K562 (cell line): ENCODE measurements around the gene SHH. TPM values are rescaled to one million over a fixed set of nuclear protein-coding genes. Genes with fewer than 3 reads are reported as not detected.
"Not testable (repeated sequence)": the region's sequence is repeated elsewhere in the genome, so short reads cannot be mapped to it uniquely, and the experiment has no call there.

Experiments used
- ATAC-seq: fragments of 200-7000 bp; cut with Tn5 transposase; 3 replicates; pipeline ENCODE4 v1.9.1; 2020; ENCODE audit warnings: moderate library complexity
- BruUV-seq: library from RNA; stranded (reverse); fragments of 400-500 nt; replicated peaks from 2 replicates; lab custom pipeline; 2021; lab: Mats Ljungman, UMichigan
- CTCF ChIA-PET: fragments of 300-600 bp; formaldehyde crosslinking; extraction: SDS; loops from one replicate; lab custom pipeline; 2021; ENCODE audit warnings: low intra/inter-chr PET ratio; lab: Yijun Ruan, JAX
- POLR2A ChIA-PET: fragments of 300-600, 350-650 bp; sonication (Branson Sonifier 250); formaldehyde crosslinking; extraction: SDS; loops from one replicate; lab custom pipeline; 2021; ENCODE audit warnings: antibody characterized with exemption, inconsistent platforms; lab: Yijun Ruan, JAX
- DNase-seq, 4 experiments: peaks; one replicate each; pipeline versions ENCODE4 v3.0.0 to v3.0.0-alpha.2; 2011 to 2018; ENCODE audit warnings: low spot score in 3 of 4, mixed read lengths in 3 of 4; ENCODE audit errors: extremely low read depth in 1 of 4
- FAIRE-seq: peaks from 2 replicates; lab custom pipeline; 2011; peaks lifted over from hg19 to GRCh38; lab: Jason Lieb, UNC
- H2AFZ ChIP-seq: 2 replicates; pipeline ENCODE4 v1.6.0; 2011; ENCODE audit warnings: low read depth, low read length, control low read depth, inconsistent platforms
- H3K27ac ChIP-seq: fragments of 200-600 bp; 3 replicates; pipeline ENCODE4 v1.8.0; 2011; ENCODE audit warnings: low read depth, mild to moderate bottlenecking, control low read depth, inconsistent platforms, low read length, moderate library complexity, mixed read lengths; ENCODE audit errors: extremely low read depth
- H3K27me3 ChIP-seq, 2 experiments: fragments of 300-600 bp in 1 of 2; 2 replicates in 1 of 2; 3 replicates in 1 of 2; pipeline versions ENCODE4 v1.6.0 to v1.8.0; 2011; ENCODE audit warnings: inconsistent platforms in 2 of 2, low read length in 2 of 2, mild to moderate bottlenecking in 1 of 2, mixed read lengths in 1 of 2, moderate library complexity in 1 of 2; ENCODE audit not compliant: control insufficient read depth in 2 of 2, insufficient read depth in 2 of 2
- H3K36me3 ChIP-seq: fragments of 300-600 bp; 3 replicates; pipeline ENCODE4 v1.8.0; 2011; ENCODE audit warnings: mild to moderate bottlenecking, low read length, inconsistent platforms; ENCODE audit not compliant: control insufficient read depth, insufficient read depth
- H3K4me1 ChIP-seq, 2 experiments: fragments of 200-600 bp in 1 of 2; replicated peaks in 1 of 2; 2 replicates in 1 of 2; 3 replicates in 1 of 2; pipeline versions ENCODE4 v1.5.1 to v1.8.0; 2011; ENCODE audit warnings: inconsistent platforms in 2 of 2, low read length in 2 of 2, mild to moderate bottlenecking in 1 of 2, mixed read lengths in 1 of 2, moderate library complexity in 1 of 2; ENCODE audit not compliant: control insufficient read depth in 2 of 2, insufficient read depth in 2 of 2
- H3K4me2 ChIP-seq: 2 replicates; pipeline ENCODE4 v1.6.1; 2011; ENCODE audit warnings: low read length, control low read depth, inconsistent platforms, mixed read lengths; ENCODE audit not compliant: insufficient read depth
- H3K4me3 ChIP-seq: fragments of 200-600 bp; sonication (generic), shearing (Covaris generic); 2 replicates; pipeline ENCODE4 v1.5.1; 2016; ENCODE audit warnings: control low read depth, inconsistent platforms
- H3K79me2 ChIP-seq: fragments of 200-600 bp; 3 replicates; pipeline ENCODE4 v1.8.0; 2011; ENCODE audit warnings: low read length, inconsistent platforms; ENCODE audit not compliant: control insufficient read depth, insufficient read depth
- H3K9ac ChIP-seq, 2 experiments: 2 replicates each; pipeline versions ENCODE4 v1.6.0 to v1.6.1; 2011; ENCODE audit warnings: low read depth in 2 of 2, low read length in 2 of 2, control low read depth in 1 of 2, inconsistent platforms in 1 of 2, mild to moderate bottlenecking in 1 of 2, mixed read lengths in 1 of 2; ENCODE audit not compliant: insufficient read depth in 1 of 2
- H3K9me1 ChIP-seq: one replicate; pipeline ENCODE4 v1.6.0; 2011; ENCODE audit warnings: inconsistent platforms, mild to moderate bottlenecking, low read length, moderate library complexity; ENCODE audit not compliant: control insufficient read depth, insufficient read depth
- H3K9me3 ChIP-seq: replicated peaks from 2 replicates; pipeline ENCODE4 v1.5.1; 2011; ENCODE audit warnings: low read depth, low read length, inconsistent platforms; ENCODE audit not compliant: control insufficient read depth, insufficient read depth
- H4K20me1 ChIP-seq: replicated peaks from 2 replicates; pipeline ENCODE4 v1.6.1; 2011; ENCODE audit warnings: low read length, inconsistent platforms, mixed read lengths; ENCODE audit not compliant: control insufficient read depth, insufficient read depth
- DNMT1 ChIP-seq: fragments of 450-650 bp; IDR thresholded peaks from 2 replicates; pipeline ENCODE4 v1.6.1; 2016; ENCODE audit warnings: antibody characterized with exemption, mild to moderate bottlenecking
- MBD2 ChIP-seq: sonication (generic); IDR thresholded peaks from 2 replicates; pipeline ENCODE4 v1.6.1; 2016; ENCODE audit warnings: low read depth, borderline replicate concordance
- NCOR1 ChIP-seq: fragments of 450-650 bp; IDR thresholded peaks from 2 replicates; pipeline ENCODE4 v1.6.1; 2016; ENCODE audit warnings: mild to moderate bottlenecking, moderate library complexity
- SIX5 ChIP-seq, 2 experiments: IDR thresholded peaks; 2 replicates each; pipeline ENCODE4 v1.6.1; 2011; ENCODE audit warnings: low read length in 2 of 2, borderline replicate concordance in 1 of 2, low read depth in 1 of 2, mild to moderate bottlenecking in 1 of 2, moderate library complexity in 1 of 2; ENCODE audit not compliant: insufficient read depth in 1 of 2
- SP1 ChIP-seq: sonication (generic); formaldehyde crosslinking; IDR thresholded peaks from 2 replicates; pipeline ENCODE4 v1.8.1; 2022; ENCODE audit warnings: mild to moderate bottlenecking, missing genetic modification reagents
- ZNF175 ChIP-seq: fragments of 200-800 bp; sonication (Bioruptor generic); IDR thresholded peaks from 2 replicates; pipeline ENCODE4 v1.6.1; 2016; ENCODE audit warnings: low read depth, mild to moderate bottlenecking, missing genetic modification characterization, missing compliant biosample characterization
- ZNF512 ChIP-seq: IDR thresholded peaks from 2 replicates; pipeline ENCODE4 v1.6.1; 2016; ENCODE audit warnings: missing genetic modification characterization, missing compliant biosample characterization
- ZNF609 ChIP-seq: sonication (generic); formaldehyde crosslinking; IDR thresholded peaks from 2 replicates; pipeline ENCODE4 v1.8.1; 2023; ENCODE audit warnings: missing genetic modification reagents, mild to moderate bottlenecking, borderline replicate concordance
- WGBS: fragments of 100-300 bp; shearing (Covaris generic); methylation state at CpG from one replicate; pipeline ENCODE4 v1.1.6; 2016; ENCODE audit warnings: low coverage, mixed read lengths; ENCODE audit not compliant: insufficient coverage; ENCODE audit errors: missing lambda C conversion rate; 5-methylcytosine and 5-hydroxymethylcytosine counted together
- in situ Hi-C: fragments of 300-500 bp; cut with MboI; formaldehyde crosslinking; loops from 4 replicates; pipeline ENCODE4 v1.15.0; 2018; ENCODE audit warnings: inconsistent platforms, mixed read lengths
- intact Hi-C: fragments of 100-400 bp; cut with micrococcal nuclease; formaldehyde crosslinking; loops from 2 replicates; pipeline ENCODE4 v1.14.2; 2022
- polyA plus RNA-seq, 8 experiments: library from polyadenylated mRNA; depleted of rRNA in 4 of 8; stranded (reverse) in 5 of 8; unstranded in 3 of 8; fragments of >200 nt; fragmentation: Nextera tagmentation in 2 of 8; fragmentation: Illumina TruSeq in 1 of 8; extraction: Ambion mirVana in 2 of 8; extraction: Trizol in 1 of 8; gene quantifications; 2 replicates each; pipeline versions ENCODE4 v1.2.1 to v1.2.3, GENCODE V29; 2011 to 2014; ENCODE audit warnings: inconsistent platforms in 1 of 8, missing spikeins in 1 of 8
- total RNA-seq, 7 experiments: library from RNA; depleted of rRNA in 6 of 7; stranded (reverse); fragments of >200 nt in 6 of 7; fragmentation: Illumina TruSeq in 2 of 7; extraction: Trizol in 2 of 7; gene quantifications; 2 replicates each; pipeline versions ENCODE4 v1.2.1 to v1.2.3, GENCODE V29; 2011 to 2021; ENCODE audit warnings: low replicate concordance in 1 of 7

The SHH gene
- total and polyA plus RNA-seq, 9 of the 15 experiments (the other 6 are each of a cell fraction or from before 2014, with no cell fraction given) = 0.09 TPM; not detected in 8

GRCh38 chr7:155817515-155817914, 5.3 kb upstream of the SHH start:
- H4K20me1 ChIP-seq, H3K9me3 ChIP-seq, BruUV-seq, H3K4me3 ChIP-seq, H3K36me3 ChIP-seq, H3K27ac ChIP-seq, ATAC-seq, DNase-seq, H2AFZ ChIP-seq, H3K9ac ChIP-seq, H3K4me1 ChIP-seq, FAIRE-seq, H3K79me2 ChIP-seq, H3K9me1 ChIP-seq, CTCF ChIA-PET, H3K4me2 ChIP-seq: not testable (repeated sequence)
- POLR2A ChIA-PET = interaction anchor here (0.6 kb wide), 1 partner anchor 53 kb away, joined by 3 read pairs; no protein-coding TSS in a partner anchor
- WGBS = 2% methylated on average over 4 of the region's 4 CpGs
- peaks cover 43 to 87% of the 10 kb centered on the region in 2 experiments for H3K27me3 ChIP-seq
- intact Hi-C loops (loop anchor here (5.0 kb wide), 1 partner anchor 655 kb away; no protein-coding TSS in a partner anchor), in situ Hi-C loops (loop anchor here (10.0 kb wide), 2 partner anchors 657 to 997 kb away; no protein-coding TSS in a partner anchor)
- TF ChIP-seq MBD2 (peak; percentile 78; the same call in 1 of the 2 replicates), SP1 (CRISPR knock-in tag) (0 out of 2 replicates have a peak, but pooled peaks have one; percentile 11)

GRCh38 chr7:155816996-155817395, 4.7 kb upstream of the SHH start:
- DNase-seq = no peak
- WGBS = 9% methylated on average over 16 of the region's 16 CpGs
- CTCF ChIA-PET = no interaction called here
- ATAC-seq = no peak
- Histone ChIP-seq H3K4me1 (peaks cover 0 to 11% of the 10 kb centered on the region in 2 experiments; a peak in 1 of 5 replicates), H4K20me1 (peaks cover 8% of the 10 kb centered on the region; the same call in 1 of the 2 replicates), H3K9ac (no peak overlapping the region), H3K36me3 (no peaks in the 10 kb centered on the region), H3K27ac (no peak overlapping the region), H3K4me2 (no peak overlapping the region), H3K79me2 (no peaks in the 10 kb centered on the region), H3K27me3 (peaks cover 45 to 87% of the 10 kb centered on the region in 2 experiments), H3K9me1 (no peaks in the 10 kb centered on the region), H3K9me3 (no peaks in the 10 kb centered on the region), H2AFZ (no peak overlapping the region), H3K4me3 (no peak overlapping the region)
- no TSS peak for BruUV-seq
- no peak for FAIRE-seq
- POLR2A ChIA-PET = interaction anchor here (0.5 to 0.7 kb wide), 2 partner anchors 644 to 687 kb away, joined by 3 to 4 read pairs; no protein-coding TSS in a partner anchor
- intact Hi-C loops (loop anchor here (5.0 kb wide), 1 partner anchor 655 kb away; no protein-coding TSS in a partner anchor), in situ Hi-C loops (loop anchor here (10.0 kb wide), 2 partner anchors 658 to 998 kb away; no protein-coding TSS in a partner anchor)
- TF ChIP-seq DNMT1 (no peak), SIX5 (IDR thresholded peaks at IDR 0.05; ENCODE audit: borderline replicate concordance in 1 of 2, insufficient read depth in 1 of 2, low read depth in 1 of 2, low read length in 2 of 2) (no peak), NCOR1 (no peak), ZNF609 (CRISPR knock-in tag) (no peak), ZNF175 (CRISPR knock-in tag) (no peak), ZNF512 (tag) (no peak)
